ENCODE results near the gene DSTYK. TPM values are rescaled to one million over a fixed set of nuclear protein-coding genes. Genes with fewer than 3 reads are reported as not detected.
A peak's percentile ranks its signal among the peaks of the same experiment; 100 is the strongest.
"Not testable (repeated sequence)": the region's sequence is repeated elsewhere in the genome, so short reads cannot be mapped to it uniquely, and the experiment has no call there.

DSTYK gene
- total RNA-seq, 2 donors from 2014 or later = 9.8 to 11.0 TPM

DNA sequence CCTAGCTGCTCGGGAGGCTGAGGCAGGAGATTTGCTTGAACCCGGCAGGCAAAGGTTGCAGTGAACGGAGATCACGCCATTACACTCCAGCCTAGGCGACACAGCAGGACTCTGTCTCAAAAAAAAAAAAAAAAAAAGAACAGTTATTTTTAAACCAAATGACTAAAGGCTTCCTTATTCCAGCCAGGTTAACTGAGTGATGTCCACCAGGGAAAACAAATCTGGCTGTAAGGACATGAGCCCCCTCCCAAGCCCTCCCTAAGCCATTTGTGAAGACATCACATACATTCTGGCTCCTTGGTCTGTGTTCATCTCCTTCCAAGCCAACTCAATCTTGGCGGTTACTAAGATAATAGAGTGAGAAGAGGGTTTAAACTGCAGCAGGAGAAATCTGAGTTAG is 24.4 kb upstream of the DSTYK start:
- Mint-ChIP-seq H3K36me3 (ENCODE audit: low read depth) (no peaks in the 10 kb centered on the region), H3K4me1 (peaks cover 5% of the 10 kb centered on the region), H3K4me3 (no peak overlapping the region), H3K27ac (no peak overlapping the region), H3K9me3 (no peaks in the 10 kb centered on the region), H3K27me3 (ENCODE audit: insufficient read depth) (no peaks in the 10 kb centered on the region)
- no peak overlapping the region for H3K4me3 ChIP-seq (ENCODE audit: low read length)
- DNase-seq = no peak
- no peak overlapping the region for H3K9ac ChIP-seq (ENCODE audit: extremely low read depth, low read length, poor library complexity, severe bottlenecking)
- H3K27ac ChIP-seq (ENCODE audit: low read depth, low read length) = no peak overlapping the region
- no peak for TF ChIP-seq CTCF (conservative IDR thresholded peaks at IDR 0.05)
- H3K27me3 ChIP-seq (ENCODE audit: control insufficient read depth, insufficient read depth, low read length, poor library complexity, severe bottlenecking) = no peaks in the 10 kb centered on the region
- H3K4me1 ChIP-seq (ENCODE audit: control insufficient read depth, insufficient read depth, low read length) = no peaks in the 10 kb centered on the region
- no peaks in the 10 kb centered on the region for H3K36me3 ChIP-seq (ENCODE audit: control insufficient read depth, insufficient read depth, low read length)
- WGBS, 2 experiments (ENCODE audit: insufficient coverage in 1 of 2, insufficient read length in 1 of 2) = 94 to 98% methylated on average over 6 of the region's 6 CpGs
- no peaks in the 10 kb centered on the region for H3K9me3 ChIP-seq (ENCODE audit: control insufficient read depth, low read length)

GRCh38 chr1:205233986-205234385 is 22.5 kb upstream of the DSTYK start:
- not testable (repeated sequence) for H3K36me3 ChIP-seq (ENCODE audit: control insufficient read depth, insufficient read depth, low read length); H3K9me3 ChIP-seq (ENCODE audit: control insufficient read depth, low read length); H3K4me1 ChIP-seq (ENCODE audit: control insufficient read depth, insufficient read depth, low read length); H3K27me3 ChIP-seq (ENCODE audit: control insufficient read depth, insufficient read depth, low read length, poor library complexity, severe bottlenecking); H3K4me3 Mint-ChIP-seq; H3K4me1 Mint-ChIP-seq; H3K36me3 Mint-ChIP-seq (ENCODE audit: low read depth); H3K9ac ChIP-seq (ENCODE audit: extremely low read depth, low read length, poor library complexity, severe bottlenecking); H3K4me3 ChIP-seq (ENCODE audit: low read length); H3K27me3 Mint-ChIP-seq (ENCODE audit: insufficient read depth); H3K27ac Mint-ChIP-seq; H3K9me3 Mint-ChIP-seq; H3K27ac ChIP-seq (ENCODE audit: low read depth, low read length)
- WGBS, 2 experiments (ENCODE audit: insufficient coverage in 1 of 2, insufficient read length in 1 of 2) = 90 to 92% methylated on average over 5 to 7 of the region's 7 CpGs
- DNase-seq = peak; percentile 16

- no peak overlapping the region for H3K27ac ChIP-seq (ENCODE audit: low read depth, low read length)
- no peaks in the 10 kb centered on the region for H3K9me3 Mint-ChIP-seq
- H3K36me3 ChIP-seq (ENCODE audit: control insufficient read depth, insufficient read depth, low read length) = no peaks in the 10 kb centered on the region
- no CpG with 5 or more reads among the region's 3 CpGs for WGBS, 2 experiments (ENCODE audit: insufficient coverage in 1 of 2, insufficient read length in 1 of 2)
- H3K9ac ChIP-seq (ENCODE audit: extremely low read depth, low read length, poor library complexity, severe bottlenecking) = no peak overlapping the region
- no peak for DNase-seq
- no peak for TF ChIP-seq CTCF (conservative IDR thresholded peaks at IDR 0.05)
- H3K4me1 ChIP-seq (ENCODE audit: control insufficient read depth, insufficient read depth, low read length) = no peaks in the 10 kb centered on the region
- no peak overlapping the region for H3K27ac Mint-ChIP-seq
- peaks cover 10% of the 10 kb centered on the region for H3K27me3 ChIP-seq (ENCODE audit: control insufficient read depth, insufficient read depth, low read length, poor library complexity, severe bottlenecking)
- H3K27me3 Mint-ChIP-seq (ENCODE audit: insufficient read depth) = peaks cover 12% of the 10 kb centered on the region
- no peak overlapping the region for H3K4me3 Mint-ChIP-seq
- H3K9me3 ChIP-seq (ENCODE audit: control insufficient read depth, low read length) = no peaks in the 10 kb centered on the region
- H3K4me3 ChIP-seq (ENCODE audit: low read length) = no peak overlapping the region
- H3K36me3 Mint-ChIP-seq (ENCODE audit: low read depth) = no peaks in the 10 kb centered on the region
- peaks cover 2% of the 10 kb centered on the region for H3K4me1 Mint-ChIP-seq
These were observed 21.5 kb upstream of the DSTYK start for GRCh38 chr1:205232945-205233397.

GRCh38 chr1:205232127-205232820 is 20.8 kb upstream of the DSTYK start:
- Mint-ChIP-seq H3K27me3 (ENCODE audit: insufficient read depth) (peaks cover 12% of the 10 kb centered on the region), H3K4me1 (peaks cover 2% of the 10 kb centered on the region), H3K4me3 (no peak overlapping the region), H3K27ac (no peak overlapping the region), H3K9me3 (no peaks in the 10 kb centered on the region), H3K36me3 (ENCODE audit: low read depth) (no peaks in the 10 kb centered on the region)
- Histone ChIP-seq H3K9ac (ENCODE audit: extremely low read depth, low read length, poor library complexity, severe bottlenecking) (no peak overlapping the region), H3K27ac (ENCODE audit: low read depth, low read length) (no peak overlapping the region), H3K4me3 (ENCODE audit: low read length) (no peak overlapping the region), H3K9me3 (ENCODE audit: control insufficient read depth, low read length) (no peaks in the 10 kb centered on the region), H3K36me3 (ENCODE audit: control insufficient read depth, insufficient read depth, low read length) (no peaks in the 10 kb centered on the region), H3K4me1 (ENCODE audit: control insufficient read depth, insufficient read depth, low read length) (peaks cover 1% of the 10 kb centered on the region), H3K27me3 (ENCODE audit: control insufficient read depth, insufficient read depth, low read length, poor library complexity, severe bottlenecking) (peaks cover 10% of the 10 kb centered on the region)
- no peak for DNase-seq
- 92% methylated on average over 5 to 7 of the region's 7 CpGs for WGBS, 2 experiments (ENCODE audit: insufficient coverage in 1 of 2, insufficient read length in 1 of 2)
- TF ChIP-seq CTCF (conservative IDR thresholded peaks at IDR 0.05) = no peak

All from endodermal cell (in vitro differentiated cells).